MM.1S (cell line): Measurements from ENCODE around the gene SFTA2.

Source experiments
- DNase-seq: peaks from one replicate; pipeline ENCODE4 v3.0.0-alpha.2; 2015
- H2AFZ ChIP-seq: fragments of 300-600 bp; sonication (generic); 2 replicates; pipeline ENCODE4 v1.6.0; 2016; ENCODE audit warnings: antibody characterized with exemption, low read length
- H3F3A ChIP-seq: fragments of 300-600 bp; sonication (generic); 2 replicates; pipeline ENCODE4 v1.6.1; 2016; ENCODE audit warnings: mild to moderate bottlenecking, antibody characterized with exemption, low read length, moderate library complexity, mixed read lengths; ENCODE audit not compliant: insufficient read depth
- H3K27ac ChIP-seq: fragments of 300-600 bp; sonication (generic); 2 replicates; pipeline ENCODE4 v1.5.1; 2016; ENCODE audit warnings: mild to moderate bottlenecking, low read length
- H3K27me3 ChIP-seq: fragments of 300-600 bp; sonication (generic); replicated peaks from 2 replicates; pipeline ENCODE4 v1.6.0; 2016; ENCODE audit warnings: low read length; ENCODE audit not compliant: insufficient read depth
- H3K36me3 ChIP-seq: fragments of 300-600 bp; sonication (generic); replicated peaks from 2 replicates; pipeline ENCODE4 v1.6.1; 2016; ENCODE audit warnings: mild to moderate bottlenecking, low read length, mixed read lengths; ENCODE audit not compliant: insufficient read depth
- H3K4me1 ChIP-seq: fragments of 300-600 bp; sonication (generic); 2 replicates; pipeline ENCODE4 v1.6.1; 2016; ENCODE audit warnings: low read length, mixed read lengths
- H3K4me2 ChIP-seq: fragments of 300-600 bp; sonication (generic); 2 replicates; pipeline ENCODE4 v1.6.0; 2016; ENCODE audit warnings: low read depth, low read length
- H3K4me3 ChIP-seq: fragments of 300-600 bp; sonication (generic); 2 replicates; pipeline ENCODE4 v1.5.1; 2016; ENCODE audit warnings: low read length, mixed read lengths
- H3K79me2 ChIP-seq: fragments of 300-600 bp; sonication (generic); 2 replicates; pipeline ENCODE4 v1.6.1; 2016; ENCODE audit warnings: mixed run types, low read length, mixed read lengths
- H3K9ac ChIP-seq: fragments of 300-600 bp; sonication (generic); 2 replicates; pipeline ENCODE4 v1.6.1; 2016; ENCODE audit warnings: low read length, mixed read lengths
- H3K9me2 ChIP-seq: fragments of 300-600 bp; sonication (generic); replicated peaks from 2 replicates; pipeline ENCODE4 v1.6.1; 2016; ENCODE audit warnings: mild to moderate bottlenecking, low read length, mixed read lengths; ENCODE audit not compliant: insufficient read depth
- H3K9me3 ChIP-seq: fragments of 300-600 bp; sonication (generic); replicated peaks from 2 replicates; pipeline ENCODE4 v1.6.1; 2016; ENCODE audit warnings: mild to moderate bottlenecking, low read length, mixed read lengths; ENCODE audit not compliant: insufficient read depth
- H4K20me1 ChIP-seq: fragments of 300-600 bp; sonication (generic); 2 replicates; pipeline ENCODE4 v1.6.1; 2016; ENCODE audit warnings: mild to moderate bottlenecking, low read length, moderate library complexity, mixed read lengths; ENCODE audit not compliant: insufficient read depth
- CTCF ChIP-seq: fragments of 300-600 bp; sonication (generic); IDR thresholded peaks from 2 replicates; pipeline ENCODE4 v1.5.1; 2016; ENCODE audit warnings: antibody characterized with exemption, low read length, mixed read lengths
- EZH2 ChIP-seq: fragments of 300-600 bp; sonication (generic); optimal IDR thresholded peaks from 2 replicates; pipeline ENCODE3; 2017; ENCODE audit warnings: low read depth, mild to moderate bottlenecking, antibody characterized with exemption, low read length, mixed read lengths
- EZH2phosphoT487 ChIP-seq: fragments of 300-600 bp; sonication (generic); IDR thresholded peaks from 2 replicates; pipeline ENCODE4 v1.6.1; 2018; ENCODE audit warnings: antibody characterized with exemption, low read length

SFTA2 gene

GRCh38 chr6:30931969-30932645 is at the start of gene SFTA2:
Gene SFTA2 (minus strand): TSS chr6:30932170. CDS start chr6:30932096, 74 bp downstream.
- Histone ChIP-seq H3K79me2 (no peaks in the 10 kb centered on the region), H3K4me2 (no peak within 1 kb of the TSS), H3K4me3 (no peak within 1 kb of the TSS), H3K9me2 (no peaks in the 10 kb centered on the region), H3K9me3 (no peaks in the 10 kb centered on the region), H3K27ac (no peak within 1 kb of the TSS), H3K27me3 (peaks cover 2% of the 10 kb centered on the region; the same call in 1 of the 2 replicates), H4K20me1 (no peaks in the 10 kb centered on the region), H3K9ac (no peak within 1 kb of the TSS), H3K4me1 (no peaks in the 10 kb centered on the region), H3F3A (no peaks in the 10 kb centered on the region), H3K36me3 (no peaks in the 10 kb centered on the region), H2AFZ (no peak within 1 kb of the TSS)
- TF ChIP-seq EZH2phosphoT487 (no peak), CTCF (no peak), EZH2 (no peak)
- no peak for DNase-seq

- no peak overlapping the region for H3K4me3 ChIP-seq
- H2AFZ ChIP-seq: no peak overlapping the region
- no peaks in the 10 kb centered on the region for H3K36me3 ChIP-seq
- no peak for DNase-seq
- no peaks in the 10 kb centered on the region for H3K9me2 ChIP-seq
- H3K9me3 ChIP-seq: no peaks in the 10 kb centered on the region
- H3K27me3 ChIP-seq: peaks cover 27% of the 10 kb centered on the region
- no peak overlapping the region for H3K4me2 ChIP-seq
- H4K20me1 ChIP-seq: no peaks in the 10 kb centered on the region
- H3K4me1 ChIP-seq: peaks cover 9% of the 10 kb centered on the region
- no peaks in the 10 kb centered on the region; the same call in 1 of the 2 replicates for H3F3A ChIP-seq
- H3K27ac ChIP-seq: no peak overlapping the region
- no peak for TF ChIP-seq EZH2phosphoT487
- TF ChIP-seq EZH2: no peak
- TF ChIP-seq CTCF: no peak
- no peak overlapping the region for H3K9ac ChIP-seq
- no peaks in the 10 kb centered on the region for H3K79me2 ChIP-seq
Measured at GRCh38 chr6:30979690-30980089, 47.7 kb upstream of the SFTA2 start.

- peak; percentile 37 for DNase-seq
- H3K4me1 ChIP-seq: peaks cover 9% of the 10 kb centered on the region
- no peak overlapping the region for H3K9ac ChIP-seq
- H3K36me3 ChIP-seq: no peaks in the 10 kb centered on the region
- H3K27me3 ChIP-seq: peaks cover 27% of the 10 kb centered on the region
- TF ChIP-seq EZH2phosphoT487 (no peak), EZH2 (no peak), CTCF (no peak)
- no peak overlapping the region for H2AFZ ChIP-seq
- no peaks in the 10 kb centered on the region; the same call in 1 of the 2 replicates for H3F3A ChIP-seq
- H3K9me2 ChIP-seq: no peaks in the 10 kb centered on the region
- no peaks in the 10 kb centered on the region for H4K20me1 ChIP-seq
- no peaks in the 10 kb centered on the region for H3K79me2 ChIP-seq
- no peak overlapping the region for H3K4me3 ChIP-seq
- H3K4me2 ChIP-seq: peak overlapping the region; percentile 2; the same call in 1 of the 2 replicates
- no peaks in the 10 kb centered on the region for H3K9me3 ChIP-seq
- H3K27ac ChIP-seq: no peak overlapping the region
Measured at GRCh38 chr6:30979141-30979540, 47.2 kb upstream of the SFTA2 start.
